Loucy (cell line): ENCODE results near the gene NOS2.

ENCODE experiments used
- CTCF ChIP-seq: fragments of 200-600 bp; sonication (generic); conservative IDR thresholded peaks from 2 replicates; pipeline ENCODE4 v1.5.1; 2014; ENCODE audit warnings: mild to moderate bottlenecking, antibody characterized with exemption, low read length
- EZH2phosphoT487 ChIP-seq: fragments of 200-600 bp; IDR thresholded peaks from 2 replicates; pipeline ENCODE4 v1.6.1; 2018; ENCODE audit warnings: antibody characterized with exemption, mild to moderate bottlenecking, moderate library complexity, borderline replicate concordance

GRCh38 chr17:27721797-27722196, 78.5 kb downstream of the NOS2 start:
- TF ChIP-seq CTCF (no peak), EZH2phosphoT487 (no peak)
